ENCODE results near the gene UROC1.

The UROC1 gene

GRCh38 chr3:126522363-126522788 is 4.8 kb upstream of the UROC1 start:
- POLR2A ChIA-PET, result no interaction called here
- DNase-seq (ENCODE audit: extremely low spot score), result peak; percentile 75
- CTCF ChIA-PET, result interaction anchor here (0.6 to 3.1 kb wide), 19 partner anchors 9 to 1024 kb away, joined by 3 to 42 read pairs (median 4); partner anchors contain the start of gene C3orf22
- TF ChIP-seq, protein P1, sequence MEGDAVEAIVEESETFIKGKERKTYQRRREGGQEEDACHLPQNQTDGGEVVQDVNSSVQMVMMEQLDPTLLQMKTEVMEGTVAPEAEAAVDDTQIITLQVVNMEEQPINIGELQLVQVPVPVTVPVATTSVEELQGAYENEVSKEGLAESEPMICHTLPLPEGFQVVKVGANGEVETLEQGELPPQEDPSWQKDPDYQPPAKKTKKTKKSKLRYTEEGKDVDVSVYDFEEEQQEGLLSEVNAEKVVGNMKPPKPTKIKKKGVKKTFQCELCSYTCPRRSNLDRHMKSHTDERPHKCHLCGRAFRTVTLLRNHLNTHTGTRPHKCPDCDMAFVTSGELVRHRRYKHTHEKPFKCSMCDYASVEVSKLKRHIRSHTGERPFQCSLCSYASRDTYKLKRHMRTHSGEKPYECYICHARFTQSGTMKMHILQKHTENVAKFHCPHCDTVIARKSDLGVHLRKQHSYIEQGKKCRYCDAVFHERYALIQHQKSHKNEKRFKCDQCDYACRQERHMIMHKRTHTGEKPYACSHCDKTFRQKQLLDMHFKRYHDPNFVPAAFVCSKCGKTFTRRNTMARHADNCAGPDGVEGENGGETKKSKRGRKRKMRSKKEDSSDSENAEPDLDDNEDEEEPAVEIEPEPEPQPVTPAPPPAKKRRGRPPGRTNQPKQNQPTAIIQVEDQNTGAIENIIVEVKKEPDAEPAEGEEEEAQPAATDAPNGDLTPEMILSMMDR (IDR thresholded peaks at IDR 0.05; ENCODE audit: control extremely low read depth, extremely low read depth, low read depth, missing control alignments), result peak; percentile 90

DNA sequence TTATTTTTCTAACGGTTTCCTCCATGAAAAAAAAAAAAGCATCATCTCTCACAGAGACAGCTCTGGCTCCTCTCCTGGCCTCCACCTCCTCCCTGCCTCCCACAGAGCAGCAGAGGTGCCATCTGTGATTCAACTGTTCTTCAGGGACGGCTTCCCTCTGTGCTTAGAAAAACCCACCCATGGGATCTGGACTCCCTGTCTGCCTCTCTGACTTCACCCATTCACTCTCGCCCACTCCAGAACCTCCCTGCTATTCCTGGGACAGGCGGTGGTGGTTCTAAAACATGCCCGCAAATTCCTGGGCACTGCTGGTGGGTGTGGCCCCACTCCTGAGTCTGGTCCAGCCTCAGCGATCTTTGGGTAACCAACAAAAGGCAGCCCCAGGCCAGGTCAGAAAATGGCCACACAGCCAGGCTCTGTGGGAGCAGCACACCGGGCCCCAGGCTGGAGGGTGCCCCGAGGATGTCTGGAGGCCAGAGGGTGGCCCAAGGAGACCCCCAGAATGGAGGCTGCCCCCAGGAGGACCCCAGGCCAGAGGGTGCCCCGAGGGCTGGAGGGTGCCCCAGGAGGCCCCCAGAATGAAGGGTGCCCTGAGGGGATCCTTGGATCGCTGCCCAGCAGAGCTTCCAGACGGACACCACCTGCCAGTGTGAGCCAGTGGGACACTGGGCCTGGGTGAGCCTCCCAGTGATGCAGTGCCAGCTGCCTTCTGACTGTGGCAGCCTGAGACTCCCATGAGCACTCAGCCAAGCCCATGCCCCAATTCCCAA is 3.7 kb upstream of the UROC1 start:
- TF ChIP-seq, protein P1 (IDR thresholded peaks at IDR 0.05; ENCODE audit: control extremely low read depth, extremely low read depth, low read depth, missing control alignments), result no peak
- no peak for DNase-seq (ENCODE audit: extremely low spot score)
- ChIA-PET POLR2A (no interaction called here), CTCF (interaction anchor here (1.4 to 3.1 kb wide), 6 partner anchors 7 to 1025 kb away, joined by 4 to 42 read pairs (median 6); no protein-coding TSS in a partner anchor)

GRCh38 chr3:126519506-126520455 is 2.2 kb upstream of the UROC1 start:
- CTCF ChIA-PET, result interaction anchor here (0.9 to 2.1 kb wide), 7 partner anchors 8 to 1028 kb away, joined by 3 to 12 read pairs (median 4); no protein-coding TSS in a partner anchor
- POLR2A ChIA-PET, result no interaction called here
- TF ChIP-seq, protein P1 (IDR thresholded peaks at IDR 0.05; ENCODE audit: control extremely low read depth, extremely low read depth, low read depth, missing control alignments), result no peak
- no peak for DNase-seq (ENCODE audit: extremely low spot score)

DNA sequence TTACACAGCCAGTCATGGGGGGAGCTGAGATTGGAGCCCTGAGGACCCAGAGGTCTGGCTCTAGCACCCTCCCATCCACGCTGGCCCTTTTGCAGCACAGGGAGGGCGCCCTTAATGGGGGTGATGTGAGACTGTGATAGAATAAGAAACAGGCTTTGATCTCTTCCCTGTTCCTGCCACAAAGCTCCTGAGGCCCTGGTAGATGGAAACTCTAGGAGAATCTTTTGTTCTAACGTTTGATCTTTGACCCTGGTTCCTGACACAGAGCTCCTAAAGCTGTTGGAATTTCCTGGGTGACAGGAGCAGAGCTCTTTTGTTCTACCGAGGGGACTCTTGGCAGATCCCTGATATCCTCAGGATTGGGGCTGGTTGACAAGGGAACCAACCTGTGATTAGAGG is 1.2 kb upstream of the UROC1 start:
- ChIA-PET POLR2A (no interaction called here), CTCF (interaction anchor here (0.7 to 2.1 kb wide), 6 partner anchors 9 to 1029 kb away, joined by 3 to 12 read pairs (median 4); no protein-coding TSS in a partner anchor)
- TF ChIP-seq, protein P1 (IDR thresholded peaks at IDR 0.05; ENCODE audit: control extremely low read depth, extremely low read depth, low read depth, missing control alignments), result no peak
- no peak for DNase-seq (ENCODE audit: extremely low spot score)

DNA sequence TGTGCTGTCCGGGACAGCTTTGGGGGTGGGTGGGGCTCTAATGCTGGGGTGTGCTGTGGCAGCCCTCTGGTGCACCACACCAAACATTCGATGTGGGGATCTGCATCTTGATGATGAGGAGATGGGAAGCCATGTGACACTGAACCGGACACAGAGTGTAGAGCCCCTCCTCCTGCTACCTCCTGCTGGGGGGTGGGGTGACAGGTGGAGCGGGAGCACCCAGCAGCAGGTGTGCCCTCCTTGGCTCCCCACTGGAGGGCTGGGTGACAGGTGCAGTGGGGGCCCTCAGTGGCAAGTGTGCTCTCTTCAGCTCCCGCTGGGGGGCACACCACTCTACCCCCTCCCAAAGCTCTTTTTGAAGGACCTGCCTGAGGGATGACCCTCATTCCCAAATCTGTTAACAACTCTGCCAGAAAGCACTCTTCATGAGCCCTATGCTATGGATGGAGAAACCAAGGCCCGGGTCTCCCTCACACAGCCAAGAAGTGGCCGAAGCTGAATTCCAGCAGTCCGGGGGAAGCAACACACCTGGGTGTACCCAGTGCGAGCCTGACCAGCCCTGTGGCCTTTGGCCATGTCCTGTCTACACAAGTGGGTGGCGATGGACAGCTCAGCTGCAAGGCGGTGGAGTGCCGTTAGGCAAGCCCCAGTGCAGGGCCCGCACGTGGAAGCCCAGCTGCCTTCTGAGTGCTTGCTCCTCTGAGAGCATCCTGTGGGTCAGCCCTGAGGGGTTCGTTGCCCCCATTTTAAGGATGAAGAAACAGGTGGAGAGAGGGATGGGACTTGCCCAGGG is 609 bp upstream of the UROC1 start:
- ChIA-PET CTCF (interaction anchor here (0.7 to 2.1 kb wide), 5 partner anchors 8 to 1030 kb away, joined by 3 to 12 read pairs (median 4); no protein-coding TSS in a partner anchor), POLR2A (no interaction called here)
- no peak for DNase-seq (ENCODE audit: extremely low spot score)
- TF ChIP-seq, protein P1 (IDR thresholded peaks at IDR 0.05; ENCODE audit: control extremely low read depth, extremely low read depth, low read depth, missing control alignments), result no peak
